ENCODE measurements around the gene RBFOX2.

DNA sequence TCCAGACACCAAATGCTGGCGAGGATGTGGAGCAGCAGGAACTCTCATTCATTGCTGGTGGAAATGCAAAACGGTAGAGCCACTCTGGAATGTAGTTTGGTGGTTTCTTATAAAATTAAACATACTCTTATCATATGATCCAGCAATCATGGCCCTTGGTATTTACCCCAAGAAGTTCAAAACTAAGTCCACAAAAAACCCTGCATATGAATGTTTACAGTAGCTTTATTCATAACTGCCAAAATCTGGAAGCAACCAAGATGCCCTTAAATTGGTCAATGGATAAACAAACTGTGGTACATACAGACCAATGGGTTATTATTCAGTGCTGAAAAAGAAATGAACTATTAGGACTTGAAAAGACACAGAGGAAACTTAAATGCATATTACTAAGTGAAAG, 223.2 kb downstream of the RBFOX2 start:
- TF ChIP-seq, protein P1, sequence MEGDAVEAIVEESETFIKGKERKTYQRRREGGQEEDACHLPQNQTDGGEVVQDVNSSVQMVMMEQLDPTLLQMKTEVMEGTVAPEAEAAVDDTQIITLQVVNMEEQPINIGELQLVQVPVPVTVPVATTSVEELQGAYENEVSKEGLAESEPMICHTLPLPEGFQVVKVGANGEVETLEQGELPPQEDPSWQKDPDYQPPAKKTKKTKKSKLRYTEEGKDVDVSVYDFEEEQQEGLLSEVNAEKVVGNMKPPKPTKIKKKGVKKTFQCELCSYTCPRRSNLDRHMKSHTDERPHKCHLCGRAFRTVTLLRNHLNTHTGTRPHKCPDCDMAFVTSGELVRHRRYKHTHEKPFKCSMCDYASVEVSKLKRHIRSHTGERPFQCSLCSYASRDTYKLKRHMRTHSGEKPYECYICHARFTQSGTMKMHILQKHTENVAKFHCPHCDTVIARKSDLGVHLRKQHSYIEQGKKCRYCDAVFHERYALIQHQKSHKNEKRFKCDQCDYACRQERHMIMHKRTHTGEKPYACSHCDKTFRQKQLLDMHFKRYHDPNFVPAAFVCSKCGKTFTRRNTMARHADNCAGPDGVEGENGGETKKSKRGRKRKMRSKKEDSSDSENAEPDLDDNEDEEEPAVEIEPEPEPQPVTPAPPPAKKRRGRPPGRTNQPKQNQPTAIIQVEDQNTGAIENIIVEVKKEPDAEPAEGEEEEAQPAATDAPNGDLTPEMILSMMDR (IDR thresholded peaks at IDR 0.05), result no peak
- TF ChIP-seq POLR2A (IDR thresholded peaks at IDR 0.05), result no peak
